ENCODE data around the gene CAST.

DNA sequence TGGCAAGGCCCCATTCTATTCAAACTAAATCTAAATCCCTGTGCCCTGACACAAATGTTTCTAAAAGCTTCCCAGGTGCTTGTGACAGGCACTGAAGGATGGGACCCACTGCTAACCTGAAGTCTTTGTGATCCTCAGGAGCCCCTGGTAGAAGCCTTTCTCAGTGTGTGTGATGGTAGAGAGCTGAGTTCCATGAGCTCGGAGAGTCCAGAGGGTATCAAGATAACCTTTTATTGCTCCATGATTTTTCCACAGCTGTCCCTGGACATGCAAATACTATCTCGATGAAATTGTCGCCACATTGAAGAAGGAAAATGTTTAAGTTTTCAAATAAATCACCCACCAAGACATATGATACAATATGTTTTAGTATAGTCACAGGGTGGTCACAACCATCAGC lies 7.7 kb downstream of the CAST start:
- TF ChIP-seq, protein P1, sequence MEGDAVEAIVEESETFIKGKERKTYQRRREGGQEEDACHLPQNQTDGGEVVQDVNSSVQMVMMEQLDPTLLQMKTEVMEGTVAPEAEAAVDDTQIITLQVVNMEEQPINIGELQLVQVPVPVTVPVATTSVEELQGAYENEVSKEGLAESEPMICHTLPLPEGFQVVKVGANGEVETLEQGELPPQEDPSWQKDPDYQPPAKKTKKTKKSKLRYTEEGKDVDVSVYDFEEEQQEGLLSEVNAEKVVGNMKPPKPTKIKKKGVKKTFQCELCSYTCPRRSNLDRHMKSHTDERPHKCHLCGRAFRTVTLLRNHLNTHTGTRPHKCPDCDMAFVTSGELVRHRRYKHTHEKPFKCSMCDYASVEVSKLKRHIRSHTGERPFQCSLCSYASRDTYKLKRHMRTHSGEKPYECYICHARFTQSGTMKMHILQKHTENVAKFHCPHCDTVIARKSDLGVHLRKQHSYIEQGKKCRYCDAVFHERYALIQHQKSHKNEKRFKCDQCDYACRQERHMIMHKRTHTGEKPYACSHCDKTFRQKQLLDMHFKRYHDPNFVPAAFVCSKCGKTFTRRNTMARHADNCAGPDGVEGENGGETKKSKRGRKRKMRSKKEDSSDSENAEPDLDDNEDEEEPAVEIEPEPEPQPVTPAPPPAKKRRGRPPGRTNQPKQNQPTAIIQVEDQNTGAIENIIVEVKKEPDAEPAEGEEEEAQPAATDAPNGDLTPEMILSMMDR (IDR thresholded peaks at IDR 0.05), result no peak
- TF ChIP-seq POLR2A (IDR thresholded peaks at IDR 0.05), result no peak

Measured in lower leg skin (tissue), 3 donors.